Activated CD4-positive, alpha-beta T cell treated with anti-CD3 and anti-CD28 coated beads, Interleukin-2, amount 50 U/mL, for 24 hours (primary cell): ENCODE measurements around the gene CSF2.

Experiments
- DNase-seq, 2 donors: peaks; one replicate each; pipeline ENCODE4 v3.0.0-alpha.2; 2020; ENCODE audit warnings: low read depth in 1 of 2, low spot score in 1 of 2

CSF2 gene

GRCh38 chr5:132086277-132086794, 12.7 kb downstream of the CSF2 start:
- DNase-seq, result no peak

GRCh38 chr5:132087176-132087575, 13.6 kb downstream of the CSF2 start:
- DNase-seq, result no peak

GRCh38 chr5:132087661-132088060, 14.1 kb downstream of the CSF2 start:
- no peak for DNase-seq

DNA sequence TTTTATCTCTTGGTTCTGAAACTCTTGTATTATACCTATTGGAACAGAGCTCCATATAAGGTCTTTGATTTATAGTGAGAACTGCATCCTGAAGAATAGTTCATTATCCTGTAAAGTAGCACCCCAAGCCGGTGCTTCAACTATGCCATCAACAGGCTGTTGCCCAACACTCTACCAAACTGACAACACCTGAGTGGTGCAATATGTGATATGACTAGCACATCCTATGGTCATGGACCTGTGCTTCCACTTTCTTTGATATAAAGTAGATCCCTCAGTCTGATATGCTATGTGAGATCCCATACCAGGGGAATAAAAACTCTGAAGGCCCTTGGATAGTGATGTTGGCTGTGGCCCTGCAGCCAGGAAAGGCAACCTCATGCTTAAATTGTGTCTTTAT, 15.8 kb downstream of the CSF2 start:
- DNase-seq, result no peak

DNA sequence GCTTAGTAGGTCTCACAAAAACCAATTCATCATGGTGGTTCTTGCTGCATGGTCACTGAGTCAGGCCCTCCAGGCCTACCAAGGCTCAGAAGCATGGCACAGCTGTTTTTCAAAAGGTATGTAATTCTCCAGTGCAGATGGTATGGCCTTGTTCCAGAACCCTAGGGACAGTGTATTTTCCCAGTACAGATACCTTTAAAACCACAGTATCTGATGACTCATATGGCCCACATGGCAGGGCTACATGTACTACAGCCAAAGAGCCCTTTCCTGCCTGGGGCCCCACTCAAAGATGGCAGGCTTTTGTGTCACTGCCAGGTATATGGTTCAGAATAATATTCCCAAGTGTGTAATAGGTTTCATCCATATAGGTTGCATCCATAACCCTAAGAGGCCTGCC, 16.5 kb downstream of the CSF2 start:
- no peak for DNase-seq

- DNase-seq, result no peak
These were observed 19.7 kb downstream of the CSF2 start for GRCh38 chr5:132093271-132093670.

DNA sequence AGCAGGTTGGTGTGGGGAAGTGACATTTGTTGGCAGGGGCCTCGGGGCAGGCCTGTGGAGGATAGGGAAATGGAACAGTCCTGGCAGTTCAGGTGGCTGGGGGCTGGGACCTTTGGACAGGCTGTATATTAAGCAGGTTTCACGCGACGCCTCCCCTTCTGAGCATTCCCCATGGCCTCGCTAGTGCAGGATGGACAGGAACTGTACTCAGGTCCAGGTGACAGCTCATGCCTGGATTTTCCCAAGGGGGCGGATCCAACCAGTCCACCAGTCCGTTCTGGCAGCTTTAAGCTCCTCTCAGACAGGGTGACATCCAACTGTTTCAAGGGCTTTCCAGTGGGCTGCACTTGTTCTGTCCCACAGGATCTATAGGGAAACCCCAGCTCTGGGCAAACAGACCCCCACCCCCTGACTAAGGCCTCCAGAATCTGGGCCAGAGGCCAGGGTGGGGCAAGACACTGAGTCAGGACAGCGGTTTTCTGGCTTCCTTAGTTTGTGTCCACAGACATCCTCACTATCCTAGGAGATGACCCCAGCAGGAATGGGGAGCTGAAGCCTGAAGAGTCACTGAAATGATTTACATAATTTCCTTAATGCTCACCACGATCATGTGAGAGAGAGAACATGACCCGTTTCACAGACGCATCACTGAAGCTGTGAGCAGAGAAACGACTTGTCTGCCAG, 20.9 kb downstream of the CSF2 start:
- no peak for DNase-seq

- DNase-seq, result no peak
These were observed 21.5 kb downstream of the CSF2 start for GRCh38 chr5:132095077-132095410.

GRCh38 chr5:132095424-132095972, 21.9 kb downstream of the CSF2 start:
- DNase-seq, result no peak

GRCh38 chr5:132096904-132097303, 23.3 kb downstream of the CSF2 start:
- DNase-seq, result no peak

- DNase-seq, result no peak
These were observed 24.6 kb downstream of the CSF2 start for GRCh38 chr5:132098151-132098594.

GRCh38 chr5:132098621-132099020, 25.0 kb downstream of the CSF2 start:
- no peak for DNase-seq

DNA sequence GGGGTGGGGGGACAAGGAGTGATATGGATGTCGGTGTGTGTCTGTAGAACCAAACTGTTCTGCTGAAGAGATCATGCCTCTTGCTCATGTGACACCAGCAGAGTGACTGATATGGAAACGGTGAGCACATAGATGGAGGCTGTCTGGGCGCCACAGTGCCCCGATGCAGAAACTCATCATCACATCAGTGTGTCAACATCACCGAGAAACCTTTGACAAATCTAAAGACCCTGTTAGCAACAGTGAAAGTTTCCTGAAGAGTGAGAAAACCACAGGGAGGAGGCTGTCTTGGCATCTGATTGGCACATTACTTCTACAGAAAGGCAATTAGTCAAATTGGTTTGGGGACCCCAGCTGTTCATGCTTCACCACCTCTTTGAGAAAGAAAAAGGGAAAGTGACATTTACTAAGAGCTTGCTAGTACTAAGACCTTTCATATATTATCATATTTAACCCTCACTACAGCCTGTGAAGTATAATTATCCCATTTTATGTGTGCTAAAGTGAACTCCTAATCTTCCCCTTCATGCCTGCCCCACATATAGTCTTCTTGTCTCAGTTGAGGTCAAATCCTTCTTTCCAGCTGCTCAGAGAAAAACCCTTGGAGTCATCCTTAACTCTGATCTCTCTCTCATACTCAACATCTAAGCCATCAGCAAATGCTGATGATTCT, 25.6 kb downstream of the CSF2 start:
- peak in 1 of 2 donors; percentile 79 for DNase-seq

DNA sequence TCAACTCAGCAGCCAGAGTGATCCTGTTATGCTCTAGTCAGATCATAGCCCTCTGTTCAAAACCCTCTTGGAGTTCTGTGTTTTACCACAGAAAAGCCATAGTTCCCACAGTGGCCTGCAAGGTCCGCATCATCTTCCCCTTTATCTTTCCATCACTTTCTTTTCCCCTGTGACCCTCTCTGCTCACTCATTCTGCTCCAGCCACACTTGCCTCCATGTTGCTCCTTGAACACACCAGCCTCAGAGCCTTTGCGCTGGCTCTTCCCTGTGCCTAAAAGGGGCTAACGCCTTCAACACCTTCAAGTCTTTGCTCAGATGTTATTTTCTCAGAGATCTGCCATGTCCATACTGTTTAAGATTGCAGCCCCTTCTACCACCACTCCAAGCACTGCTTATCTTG, 26.3 kb downstream of the CSF2 start:
- DNase-seq, result no peak

DNA sequence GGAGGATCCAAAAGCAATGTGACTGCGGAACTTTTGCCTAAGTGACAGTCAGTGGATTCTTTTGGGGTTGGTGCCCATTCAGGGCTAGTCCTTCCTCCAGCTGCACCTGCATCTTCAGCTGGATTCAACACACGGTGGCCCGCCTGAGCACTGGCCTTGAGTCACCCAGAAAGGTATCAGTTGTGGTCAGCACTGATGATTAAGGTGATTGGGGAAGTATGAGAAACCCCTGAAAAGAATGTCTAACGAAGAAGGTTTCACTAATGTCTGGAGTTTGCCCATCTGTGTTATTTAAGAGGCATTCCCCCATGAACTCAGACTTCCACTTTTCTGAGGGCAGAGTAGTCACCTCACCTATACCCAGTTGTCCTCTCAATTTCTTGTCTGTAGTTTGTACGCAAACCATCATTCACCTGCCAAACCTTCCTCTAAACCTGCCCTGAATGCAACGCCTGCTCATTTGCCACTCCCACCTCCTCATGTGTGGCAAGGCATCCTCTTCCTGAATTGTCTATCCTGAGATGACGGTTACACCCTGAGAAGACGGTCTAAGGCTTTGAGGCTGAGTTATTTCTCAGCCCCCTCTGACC, 27.2 kb downstream of the CSF2 start:
- no peak for DNase-seq

- DNase-seq, result no peak
These were observed 27.8 kb downstream of the CSF2 start for GRCh38 chr5:132101385-132101880.

GRCh38 chr5:132102101-132102701, 28.6 kb downstream of the CSF2 start:
- peak in 1 of 2 donors; percentile 47 for DNase-seq

DNA sequence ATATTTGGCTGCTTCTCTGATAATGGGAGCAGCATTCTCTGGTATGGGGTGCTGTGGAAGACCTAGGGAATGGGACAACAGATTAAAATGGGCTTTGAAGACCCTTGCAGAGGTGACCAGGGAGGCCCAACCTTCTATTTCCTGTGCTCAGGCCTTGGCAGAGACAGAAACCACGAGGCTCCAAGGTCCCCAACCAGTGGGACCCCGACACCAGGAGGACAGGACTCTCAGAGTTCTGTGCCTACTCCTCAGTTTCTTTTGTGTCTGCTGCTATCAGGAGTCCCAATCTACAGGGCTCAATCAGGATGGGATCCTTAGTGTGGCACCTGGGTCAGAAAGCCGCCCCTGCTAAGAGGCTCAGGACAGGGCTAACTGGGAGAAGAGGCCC, 29.3 kb downstream of the CSF2 start:
- no peak for DNase-seq

DNA sequence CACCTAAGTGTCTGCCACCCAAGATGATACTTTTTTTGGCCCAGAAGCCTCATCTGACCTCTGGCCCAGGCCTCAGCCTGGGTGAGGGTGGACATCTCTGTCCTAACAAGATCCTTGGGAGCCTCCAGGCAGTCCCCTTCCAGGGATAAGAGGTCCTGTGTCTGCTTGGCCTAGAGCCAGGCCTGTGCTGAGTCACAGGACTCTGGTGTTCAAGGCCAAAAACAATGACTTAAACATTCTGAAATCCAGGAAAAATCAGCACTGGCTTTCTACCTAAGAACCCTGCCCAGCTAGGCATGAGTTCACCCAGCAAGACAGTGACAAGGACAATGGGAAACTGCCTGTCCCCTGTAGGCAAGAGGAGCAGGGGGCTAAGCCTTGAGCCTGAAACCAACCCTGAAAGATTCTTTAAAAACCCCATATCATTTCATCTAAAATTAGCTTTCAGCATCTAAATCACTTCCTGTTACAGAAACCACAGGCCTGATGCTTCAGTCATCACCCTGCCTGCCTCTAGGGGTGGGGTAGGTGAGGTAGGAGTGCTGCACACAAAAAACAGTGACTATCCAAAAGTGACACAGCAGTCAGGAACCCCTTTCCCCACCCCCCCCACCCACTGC, 29.9 kb downstream of the CSF2 start:
- peak in 1 of 2 donors; percentile 75 for DNase-seq

DNA sequence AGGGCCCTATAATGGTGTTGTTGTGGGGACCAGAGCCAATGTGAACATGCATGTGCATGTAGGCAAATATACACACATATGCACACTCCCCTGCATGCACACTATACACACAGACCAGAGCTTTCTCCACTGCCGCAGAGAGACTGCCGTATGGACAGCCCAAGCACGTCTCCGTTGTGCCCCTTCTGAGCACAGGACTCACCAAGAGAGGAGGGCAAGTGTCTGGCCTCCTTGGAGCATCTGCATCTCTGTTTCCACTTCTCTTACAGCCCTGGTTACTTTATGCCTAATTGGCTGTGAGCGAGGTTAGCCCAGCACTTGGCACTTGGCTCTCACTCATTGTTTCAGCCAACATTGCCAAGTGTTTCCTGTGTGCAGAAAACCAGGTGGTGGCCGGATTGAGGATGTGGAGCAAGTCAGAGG, 30.4 kb downstream of the CSF2 start:
- no peak for DNase-seq

- no peak for DNase-seq
These were observed 31.0 kb downstream of the CSF2 start for GRCh38 chr5:132104556-132104955.
